HepG2 (cell line): Measurements from ENCODE around the gene LCE1C. TPM values are rescaled to one million over a fixed set of nuclear protein-coding genes. Genes with fewer than 3 reads are reported as not detected.

Experiments
- ATAC-seq: fragments of 200-7000 bp; cut with Tn5 transposase; 3 replicates; pipeline ENCODE4 v1.9.1; 2020; ENCODE audit warnings: mild to moderate bottlenecking, moderate library complexity
- BruUV-seq: library from RNA; stranded (reverse); fragments of 400-500 nt; replicated peaks from 2 replicates; lab custom pipeline; 2021; lab: Mats Ljungman, UMichigan
- CTCF ChIA-PET: fragments of 300-600 bp; formaldehyde crosslinking; extraction: SDS; loops from one replicate; lab custom pipeline; 2021; ENCODE audit warnings: low total read pairs, inconsistent platforms, low intra/inter-chr PET ratio; lab: Yijun Ruan, JAX
- POLR2A ChIA-PET: fragments of 350-600 bp; sonication (Branson Sonifier 250); formaldehyde crosslinking; loops from one replicate; lab custom pipeline; 2020; ENCODE audit warnings: antibody characterized with exemption, inconsistent platforms; lab: Yijun Ruan, JAX
- DNase-seq: peaks from one replicate; pipeline ENCODE4 v3.0.0-alpha.2; 2015; ENCODE audit warnings: low spot score
- FAIRE-seq: peaks from 3 replicates; lab custom pipeline; 2011; peaks lifted over from hg19 to GRCh38; lab: Jason Lieb, UNC
- H2AFZ ChIP-seq: one replicate; pipeline ENCODE4 v1.6.1; 2011; ENCODE audit warnings: low read length, inconsistent platforms
- H3K27ac ChIP-seq: fragments of 300-600 bp; 3 replicates; pipeline ENCODE4 v1.8.0; 2011; ENCODE audit warnings: mixed run types, mild to moderate bottlenecking, mixed read lengths, low read length, inconsistent platforms; ENCODE audit not compliant: insufficient read depth; ENCODE audit errors: extremely low read length
- H3K27me3 ChIP-seq, 2 experiments: fragments of 200-600 bp in 1 of 2; 2 replicates in 1 of 2; 3 replicates in 1 of 2; pipeline versions ENCODE4 v1.6.0 to v1.8.0; 2011; ENCODE audit warnings: low read length in 2 of 2, mild to moderate bottlenecking in 2 of 2, moderate library complexity in 2 of 2, inconsistent platforms in 1 of 2; ENCODE audit not compliant: insufficient read depth in 2 of 2, control insufficient read depth in 1 of 2
- H3K36me3 ChIP-seq, 2 experiments: fragments of 200-600 bp in 1 of 2; replicated peaks in 1 of 2; 2 replicates in 1 of 2; 3 replicates in 1 of 2; pipeline versions ENCODE4 v1.5.1 to v1.8.0; 2011; ENCODE audit warnings: low read length in 2 of 2, inconsistent platforms in 1 of 2; ENCODE audit not compliant: insufficient read depth in 2 of 2, control insufficient read depth in 1 of 2
- H3K4me1 ChIP-seq: 2 replicates; pipeline ENCODE4 v1.5.1; 2012; ENCODE audit warnings: low read length, inconsistent platforms; ENCODE audit not compliant: insufficient read depth
- H3K4me2 ChIP-seq: 2 replicates; pipeline ENCODE4 v1.6.0; 2011; ENCODE audit warnings: low read depth, low read length, inconsistent platforms
- H3K4me3 ChIP-seq, 3 experiments: fragments of 200-600 bp in 1 of 3; sonication (generic), shearing (Covaris generic) in 1 of 3; replicated peaks in 1 of 3; 2 replicates each; pipeline ENCODE4 v1.5.1; 2011 to 2016; ENCODE audit warnings: low read length in 3 of 3, inconsistent platforms in 2 of 3, low read depth in 2 of 3, mild to moderate bottlenecking in 2 of 3, control low read depth in 1 of 3, mixed read lengths in 1 of 3; ENCODE audit not compliant: insufficient read depth in 1 of 3
- H3K79me2 ChIP-seq: one replicate; pipeline ENCODE4 v1.6.1; 2011; ENCODE audit warnings: low read length, inconsistent platforms; ENCODE audit not compliant: insufficient read depth
- H3K9ac ChIP-seq: 2 replicates; pipeline ENCODE4 v1.6.0; 2011; ENCODE audit warnings: mild to moderate bottlenecking, low read depth, low read length, inconsistent platforms; ENCODE audit not compliant: insufficient read depth
- H3K9me3 ChIP-seq: 2 replicates; pipeline ENCODE4 v1.5.1; 2012; ENCODE audit warnings: mild to moderate bottlenecking, low read length
- H4K20me1 ChIP-seq: 2 replicates; pipeline ENCODE4 v1.6.0; 2011; ENCODE audit warnings: inconsistent platforms, mild to moderate bottlenecking, low read length, moderate library complexity; ENCODE audit not compliant: insufficient read depth
- DPF2 ChIP-seq: sonication (generic); formaldehyde crosslinking; IDR thresholded peaks from 2 replicates; pipeline ENCODE4 v1.4.0; 2020; ENCODE audit warnings: mild to moderate bottlenecking, low read depth, missing genetic modification reagents, borderline replicate concordance
- ESRRA ChIP-seq: sonication (generic); formaldehyde crosslinking; IDR thresholded peaks from 2 replicates; pipeline ENCODE4 v1.5.1; 2020; ENCODE audit warnings: mild to moderate bottlenecking, low read depth, missing genetic modification reagents
- EZH2 ChIP-seq: conservative IDR thresholded peaks from 2 replicates; pipeline ENCODE4 v1.6.1; 2012; ENCODE audit warnings: mild to moderate bottlenecking, low read depth, low read length, moderate library complexity
- GABPB1 ChIP-seq: IDR thresholded peaks from 2 replicates; pipeline ENCODE4 v1.6.1; 2016; ENCODE audit warnings: mild to moderate bottlenecking, missing genetic modification reagents, moderate library complexity, missing compliant biosample characterization
- GATAD2A ChIP-seq: IDR thresholded peaks from 2 replicates; pipeline ENCODE4 v1.6.1; 2016
- HIVEP1 ChIP-seq: sonication (generic); formaldehyde crosslinking; IDR thresholded peaks from 2 replicates; pipeline ENCODE4 v1.4.0; 2020; ENCODE audit warnings: mild to moderate bottlenecking, missing genetic modification reagents
- KDM3A ChIP-seq: IDR thresholded peaks from 2 replicates; pipeline ENCODE4 v1.6.1; 2018; ENCODE audit warnings: low read depth, missing compliant biosample characterization
- KLF9 ChIP-seq: IDR thresholded peaks from 2 replicates; pipeline ENCODE4 v1.6.1; 2016; ENCODE audit warnings: low read depth
- MBNL3 ChIP-seq: fragments of 250-450 bp; sonication (Bioruptor Pico); conservative IDR thresholded peaks from 2 replicates; pipeline ENCODE4 v1.8.0; 2022; ENCODE audit warnings: mild to moderate bottlenecking, inconsistent platforms
- MEIS2 ChIP-seq: sonication (generic); formaldehyde crosslinking; IDR thresholded peaks from 2 replicates; pipeline ENCODE4 v1.9.0; 2021; ENCODE audit warnings: mild to moderate bottlenecking, missing genetic modification reagents
- RFXANK ChIP-seq: IDR thresholded peaks from 2 replicates; pipeline ENCODE4 v1.6.1; 2016
- SALL1 ChIP-seq: sonication (generic); formaldehyde crosslinking; IDR thresholded peaks from 2 replicates; pipeline ENCODE4 v1.8.0; 2022; ENCODE audit warnings: mild to moderate bottlenecking, missing genetic modification reagents
- TMF1 ChIP-seq: sonication (generic); formaldehyde crosslinking; IDR thresholded peaks from 2 replicates; pipeline ENCODE4 v1.8.1; 2022; ENCODE audit warnings: low read depth, missing genetic modification reagents
- ZNF766 ChIP-seq: sonication (generic); formaldehyde crosslinking; IDR thresholded peaks from 2 replicates; pipeline ENCODE4 v1.5.0; 2020; ENCODE audit warnings: missing genetic modification reagents, borderline replicate concordance
- ZNF839 ChIP-seq: sonication (generic); formaldehyde crosslinking; IDR thresholded peaks from 2 replicates; pipeline ENCODE4 v1.4.0; 2020; ENCODE audit warnings: missing genetic modification reagents, mild to moderate bottlenecking, borderline replicate concordance
- ZSCAN22 ChIP-seq: sonication (generic); formaldehyde crosslinking; IDR thresholded peaks from 2 replicates; pipeline ENCODE4 v1.4.0; 2020; ENCODE audit warnings: mild to moderate bottlenecking, missing genetic modification reagents
- ZSCAN31 ChIP-seq: sonication (generic); formaldehyde crosslinking; IDR thresholded peaks from 2 replicates; pipeline ENCODE4 v1.5.0; 2020; ENCODE audit warnings: low read depth, mild to moderate bottlenecking, missing genetic modification reagents
- WGBS: methylation state at CpG from one replicate; pipeline ENCODE4 v1.1.6; 2017; ENCODE audit warnings: low lambda C conversion rate; 5-methylcytosine and 5-hydroxymethylcytosine counted together
- in situ Hi-C: cut with HindIII; loops from 2 replicates; pipeline ENCODE4 v1.10.0; 2017; ENCODE audit warnings: low pct_unique_long_range_greater_than_20kb; ENCODE audit not compliant: extremely low pct_ligation_motif_present
- intact Hi-C: fragments of 100-400 bp; cut with micrococcal nuclease; formaldehyde crosslinking; loops from one replicate; pipeline ENCODE4 v1.10.0; 2022; ENCODE audit not compliant: unreplicated experiment
- polyA plus RNA-seq, 8 experiments: library from polyadenylated mRNA; depleted of rRNA in 3 of 8; stranded (reverse) in 7 of 8; unstranded in 1 of 8; fragments of >200 nt; fragmentation: Illumina TruSeq in 4 of 8; extraction: Trizol in 4 of 8; gene quantifications; 2 replicates each; pipeline versions ENCODE4 v1.2.1 to v1.2.3, GENCODE V29; 2011 to 2016; ENCODE audit warnings: low read depth in 4 of 8, missing spikeins in 1 of 8, mixed read lengths in 1 of 8; ENCODE audit not compliant: insufficient read depth in 1 of 8
- total RNA-seq, 5 experiments: library from RNA; depleted of rRNA; stranded (reverse); fragments of >200 nt; fragmentation: Illumina TruSeq; extraction: Trizol; gene quantifications; 2 replicates each; pipeline ENCODE4 v1.2.3, GENCODE V29; 2016; ENCODE audit warnings: low read depth in 1 of 5
- TF ChIP-seq, protein P1 (sequence below): sonication (generic); formaldehyde crosslinking; IDR thresholded peaks from 2 replicates; pipeline ENCODE4 v1.5.0; 2020; ENCODE audit warnings: missing genetic modification reagents
- TF ChIP-seq, protein P2 (sequence below): sonication (generic); formaldehyde crosslinking; IDR thresholded peaks from 2 replicates; pipeline ENCODE4 v1.4.0; 2020; ENCODE audit warnings: missing genetic modification reagents
- TF ChIP-seq, protein P3 (sequence below): sonication (generic); formaldehyde crosslinking; IDR thresholded peaks from 2 replicates; pipeline ENCODE4 v1.5.0; 2020; ENCODE audit warnings: missing genetic modification reagents

The LCE1C gene
- total and polyA plus RNA-seq, 2 of the 13 experiments (the other 11 are each of a cell fraction or from before 2014, with no cell fraction given), result not detected

DNA sequence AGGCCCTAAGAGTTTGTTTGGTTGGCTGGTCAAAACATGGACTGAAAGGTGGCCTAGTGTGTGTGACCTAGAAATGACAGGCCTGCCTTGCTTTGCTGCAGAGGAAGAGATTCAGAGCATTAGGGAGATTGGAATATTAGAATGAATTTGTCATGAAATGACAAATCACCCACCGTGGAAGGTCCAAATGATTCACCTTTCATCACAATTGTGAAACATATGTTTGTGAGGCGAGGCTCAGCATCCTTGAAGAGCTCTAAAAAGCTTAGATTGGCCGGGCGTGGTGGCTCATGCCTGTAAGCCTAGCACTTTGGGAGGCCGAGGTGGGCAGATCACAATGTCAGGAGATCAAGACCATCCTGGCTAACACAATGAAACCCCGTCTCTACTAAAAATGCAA, 10.9 kb upstream of the LCE1C start:
- Histone ChIP-seq H4K20me1 (no peaks in the 10 kb centered on the region), H2AFZ (no peak overlapping the region), H3K27me3 (no peaks in the 10 kb centered on the region), H3K4me1 (no peaks in the 10 kb centered on the region), H3K9me3 (no peaks in the 10 kb centered on the region), H3K27ac (no peak overlapping the region), H3K4me3 (no peak overlapping the region), H3K4me2 (no peak overlapping the region), H3K36me3 (no peaks in the 10 kb centered on the region), H3K79me2 (no peaks in the 10 kb centered on the region), H3K9ac (no peak overlapping the region)
- ATAC-seq (no peak), FAIRE-seq (no peak), DNase-seq (no peak)
- 15% methylated on average over 6 of the region's 6 CpGs for WGBS
- BruUV-seq, result no TSS peak
- TF ChIP-seq SALL1 (CRISPR knock-in tag) (no peak), ZNF766 (CRISPR knock-in tag) (no peak), EZH2 (no peak), ZSCAN31 (CRISPR knock-in tag) (no peak), ZSCAN22 (CRISPR knock-in tag) (no peak), KLF9 (no peak), HIVEP1 (CRISPR knock-in tag) (no peak), ESRRA (CRISPR knock-in tag) (no peak), RFXANK (no peak), ZNF839 (CRISPR knock-in tag) (no peak), MEIS2 (CRISPR knock-in tag) (no peak), DPF2 (CRISPR knock-in tag) (no peak), GATAD2A (CRISPR knock-in tag) (no peak), TMF1 (no peak), KDM3A (no peak), MBNL3 (CRISPR knock-in tag) (no peak), GABPB1 (no peak)
- TF ChIP-seq, protein P1, sequence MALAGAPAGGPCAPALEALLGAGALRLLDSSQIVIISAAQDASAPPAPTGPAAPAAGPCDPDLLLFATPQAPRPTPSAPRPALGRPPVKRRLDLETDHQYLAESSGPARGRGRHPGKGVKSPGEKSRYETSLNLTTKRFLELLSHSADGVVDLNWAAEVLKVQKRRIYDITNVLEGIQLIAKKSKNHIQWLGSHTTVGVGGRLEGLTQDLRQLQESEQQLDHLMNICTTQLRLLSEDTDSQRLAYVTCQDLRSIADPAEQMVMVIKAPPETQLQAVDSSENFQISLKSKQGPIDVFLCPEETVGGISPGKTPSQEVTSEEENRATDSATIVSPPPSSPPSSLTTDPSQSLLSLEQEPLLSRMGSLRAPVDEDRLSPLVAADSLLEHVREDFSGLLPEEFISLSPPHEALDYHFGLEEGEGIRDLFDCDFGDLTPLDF (CRISPR knock-in tag), result no peak
- TF ChIP-seq, protein P2, sequence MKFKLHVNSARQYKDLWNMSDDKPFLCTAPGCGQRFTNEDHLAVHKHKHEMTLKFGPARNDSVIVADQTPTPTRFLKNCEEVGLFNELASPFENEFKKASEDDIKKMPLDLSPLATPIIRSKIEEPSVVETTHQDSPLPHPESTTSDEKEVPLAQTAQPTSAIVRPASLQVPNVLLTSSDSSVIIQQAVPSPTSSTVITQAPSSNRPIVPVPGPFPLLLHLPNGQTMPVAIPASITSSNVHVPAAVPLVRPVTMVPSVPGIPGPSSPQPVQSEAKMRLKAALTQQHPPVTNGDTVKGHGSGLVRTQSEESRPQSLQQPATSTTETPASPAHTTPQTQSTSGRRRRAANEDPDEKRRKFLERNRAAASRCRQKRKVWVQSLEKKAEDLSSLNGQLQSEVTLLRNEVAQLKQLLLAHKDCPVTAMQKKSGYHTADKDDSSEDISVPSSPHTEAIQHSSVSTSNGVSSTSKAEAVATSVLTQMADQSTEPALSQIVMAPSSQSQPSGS (CRISPR knock-in tag), result no peak
- TF ChIP-seq, protein P3, sequence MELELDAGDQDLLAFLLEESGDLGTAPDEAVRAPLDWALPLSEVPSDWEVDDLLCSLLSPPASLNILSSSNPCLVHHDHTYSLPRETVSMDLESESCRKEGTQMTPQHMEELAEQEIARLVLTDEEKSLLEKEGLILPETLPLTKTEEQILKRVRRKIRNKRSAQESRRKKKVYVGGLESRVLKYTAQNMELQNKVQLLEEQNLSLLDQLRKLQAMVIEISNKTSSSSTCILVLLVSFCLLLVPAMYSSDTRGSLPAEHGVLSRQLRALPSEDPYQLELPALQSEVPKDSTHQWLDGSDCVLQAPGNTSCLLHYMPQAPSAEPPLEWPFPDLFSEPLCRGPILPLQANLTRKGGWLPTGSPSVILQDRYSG (CRISPR knock-in tag), result no peak
- CTCF ChIA-PET, result no interaction called here
- intact Hi-C loops, result no loop called here
- in situ Hi-C loops, result no loop called here
- POLR2A ChIA-PET, result no interaction called here
